OCI-LY3 (cell line): ENCODE results near the gene FBLN7.

Source experiments
- EZH2phosphoT487 ChIP-seq: fragments of 200-600 bp; shearing (Covaris generic); IDR thresholded peaks from 2 replicates; pipeline ENCODE4 v1.6.1; 2018; ENCODE audit warnings: antibody characterized with exemption, mixed run types, low read depth
- TF ChIP-seq, protein P1 (sequence below): fragments of 200-600, 300-600 bp; sonication (generic); IDR thresholded peaks from 2 replicates; pipeline ENCODE4 v1.5.1; 2014; ENCODE audit warnings: antibody characterized with exemption, low read length, low read depth

GRCh38 chr2:112182581-112183034 lies 44.4 kb downstream of the FBLN7 start:
- TF ChIP-seq, protein P1, sequence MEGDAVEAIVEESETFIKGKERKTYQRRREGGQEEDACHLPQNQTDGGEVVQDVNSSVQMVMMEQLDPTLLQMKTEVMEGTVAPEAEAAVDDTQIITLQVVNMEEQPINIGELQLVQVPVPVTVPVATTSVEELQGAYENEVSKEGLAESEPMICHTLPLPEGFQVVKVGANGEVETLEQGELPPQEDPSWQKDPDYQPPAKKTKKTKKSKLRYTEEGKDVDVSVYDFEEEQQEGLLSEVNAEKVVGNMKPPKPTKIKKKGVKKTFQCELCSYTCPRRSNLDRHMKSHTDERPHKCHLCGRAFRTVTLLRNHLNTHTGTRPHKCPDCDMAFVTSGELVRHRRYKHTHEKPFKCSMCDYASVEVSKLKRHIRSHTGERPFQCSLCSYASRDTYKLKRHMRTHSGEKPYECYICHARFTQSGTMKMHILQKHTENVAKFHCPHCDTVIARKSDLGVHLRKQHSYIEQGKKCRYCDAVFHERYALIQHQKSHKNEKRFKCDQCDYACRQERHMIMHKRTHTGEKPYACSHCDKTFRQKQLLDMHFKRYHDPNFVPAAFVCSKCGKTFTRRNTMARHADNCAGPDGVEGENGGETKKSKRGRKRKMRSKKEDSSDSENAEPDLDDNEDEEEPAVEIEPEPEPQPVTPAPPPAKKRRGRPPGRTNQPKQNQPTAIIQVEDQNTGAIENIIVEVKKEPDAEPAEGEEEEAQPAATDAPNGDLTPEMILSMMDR: no peak
- no peak for TF ChIP-seq EZH2phosphoT487
